ENCODE results near the gene CMBL.

DNA sequence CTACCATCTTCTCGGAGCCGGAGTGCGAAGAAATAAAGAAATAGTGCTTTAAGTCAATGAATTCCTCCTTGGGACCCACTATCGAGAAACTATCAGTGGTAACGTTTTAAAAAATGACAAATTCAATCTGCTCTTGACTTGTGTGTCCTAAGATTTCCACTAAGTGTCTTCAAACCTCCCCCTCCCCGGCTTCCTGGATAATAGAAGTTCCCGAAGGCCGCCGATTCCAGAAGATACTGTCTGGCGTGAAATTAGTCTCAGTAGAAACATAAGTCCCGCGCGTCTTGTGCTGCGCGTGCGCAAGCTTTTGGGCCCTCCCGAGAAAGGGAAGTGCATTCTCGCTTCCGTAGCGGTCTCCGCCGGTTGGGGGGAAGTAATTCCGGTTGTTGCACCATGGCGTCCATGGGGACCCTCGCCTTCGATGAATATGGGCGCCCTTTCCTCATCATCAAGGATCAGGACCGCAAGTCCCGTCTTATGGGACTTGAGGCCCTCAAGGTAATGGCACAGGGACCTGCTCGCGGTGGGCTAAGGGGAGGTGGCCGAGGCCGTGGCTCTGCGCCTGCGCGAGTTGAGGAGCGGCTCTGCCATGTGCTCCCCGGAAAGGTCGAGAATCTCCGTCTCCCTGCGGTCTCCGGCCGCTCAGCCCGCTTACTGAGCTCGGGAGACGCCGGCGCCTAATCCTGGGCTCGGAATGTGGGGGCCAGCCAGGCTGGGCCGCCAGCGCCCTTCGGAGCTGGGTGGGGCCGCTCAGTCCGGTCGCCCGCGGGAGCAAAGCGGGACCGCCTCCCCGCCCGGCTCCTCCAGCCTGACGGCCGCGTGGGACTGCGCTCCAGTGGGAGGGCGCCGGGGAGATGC is 57.5 kb downstream of the CMBL start, which contains the start of gene CCT5:
- TF ChIP-seq POLR2A (IDR thresholded peaks at IDR 0.05): peak; percentile 9 to 62
- TF ChIP-seq, protein P1, sequence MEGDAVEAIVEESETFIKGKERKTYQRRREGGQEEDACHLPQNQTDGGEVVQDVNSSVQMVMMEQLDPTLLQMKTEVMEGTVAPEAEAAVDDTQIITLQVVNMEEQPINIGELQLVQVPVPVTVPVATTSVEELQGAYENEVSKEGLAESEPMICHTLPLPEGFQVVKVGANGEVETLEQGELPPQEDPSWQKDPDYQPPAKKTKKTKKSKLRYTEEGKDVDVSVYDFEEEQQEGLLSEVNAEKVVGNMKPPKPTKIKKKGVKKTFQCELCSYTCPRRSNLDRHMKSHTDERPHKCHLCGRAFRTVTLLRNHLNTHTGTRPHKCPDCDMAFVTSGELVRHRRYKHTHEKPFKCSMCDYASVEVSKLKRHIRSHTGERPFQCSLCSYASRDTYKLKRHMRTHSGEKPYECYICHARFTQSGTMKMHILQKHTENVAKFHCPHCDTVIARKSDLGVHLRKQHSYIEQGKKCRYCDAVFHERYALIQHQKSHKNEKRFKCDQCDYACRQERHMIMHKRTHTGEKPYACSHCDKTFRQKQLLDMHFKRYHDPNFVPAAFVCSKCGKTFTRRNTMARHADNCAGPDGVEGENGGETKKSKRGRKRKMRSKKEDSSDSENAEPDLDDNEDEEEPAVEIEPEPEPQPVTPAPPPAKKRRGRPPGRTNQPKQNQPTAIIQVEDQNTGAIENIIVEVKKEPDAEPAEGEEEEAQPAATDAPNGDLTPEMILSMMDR (IDR thresholded peaks at IDR 0.05): peak in 1 of 6 experiments; percentile 2

Data from thyroid gland (tissue), 4 donors.